ENCODE data around the gene PAIP1. TPM values are rescaled to one million over a fixed set of nuclear protein-coding genes. Genes with fewer than 3 reads are reported as not detected.
A peak's percentile ranks its signal among the peaks of the same experiment; 100 is the strongest.

The PAIP1 gene
- total RNA-seq, 1 donor from 2014 or later = 62.6 TPM

DNA sequence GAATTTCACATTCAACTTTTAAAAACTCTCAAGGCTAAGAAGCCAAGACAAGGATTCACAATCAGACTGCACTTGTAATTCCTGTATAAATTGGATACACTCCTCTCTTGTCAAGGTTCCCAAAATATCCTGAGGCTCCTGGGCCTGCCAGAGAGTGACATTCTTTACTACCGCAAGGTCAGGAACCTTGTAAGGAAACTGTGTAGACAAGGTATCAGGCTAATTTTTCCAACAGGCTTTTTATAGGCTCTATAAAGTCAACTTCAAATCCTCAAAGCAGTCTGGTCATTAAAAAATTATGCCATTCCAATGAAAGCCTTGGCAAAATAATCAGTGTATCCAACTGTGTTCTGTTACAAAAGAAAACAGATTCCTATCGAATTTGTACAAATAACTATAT lies 15.5 kb upstream of the PAIP1 start:
- Histone ChIP-seq H3K27me3 (ENCODE audit: control insufficient read depth in 3 of 3, insufficient read depth in 3 of 3, low read length in 3 of 3) (no peaks in the 10 kb centered on the region), H3K9me3 (ENCODE audit: control insufficient read depth in 3 of 3, low read length in 3 of 3) (no peaks in the 10 kb centered on the region), H3K36me3 (ENCODE audit: control insufficient read depth in 3 of 3, insufficient read depth in 3 of 3, low read length in 3 of 3) (peaks cover 0 to 9% (median 0%) of the 10 kb centered on the region in 3 donors), H3K4me1 (ENCODE audit: control insufficient read depth in 3 of 3, insufficient read depth in 3 of 3, low read length in 3 of 3) (peaks cover 0 to 14% (median 5%) of the 10 kb centered on the region in 3 donors), H3K9ac (ENCODE audit: low read depth in 1 of 3, low read length in 3 of 3) (peak overlapping the region; percentile 4 to 44 (median 18)), H3K27ac (ENCODE audit: low read depth, low read length) (peak overlapping the region; percentile 48), H3K4me3 (ENCODE audit: low read length in 3 of 3) (no peak overlapping the region)

DNA sequence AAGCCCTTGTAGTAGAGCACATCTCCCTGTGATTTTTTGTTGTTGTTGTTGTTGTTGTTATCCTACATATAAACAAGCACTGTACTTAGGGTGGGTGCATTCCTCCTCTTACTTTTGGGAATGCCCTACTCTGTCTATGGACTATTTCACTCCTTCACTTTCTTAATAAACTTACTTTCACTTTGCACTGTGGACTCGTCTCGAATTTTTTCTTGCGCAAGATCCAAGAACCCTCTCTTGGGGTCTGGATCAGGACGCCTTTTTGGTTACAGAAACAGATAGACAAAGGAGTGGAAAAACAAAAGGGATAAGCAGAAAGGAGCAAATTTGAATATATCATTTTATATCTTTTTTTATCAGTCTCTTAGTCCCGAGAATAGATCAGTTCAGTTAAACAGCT lies 14.4 kb upstream of the PAIP1 start:
- H3K9ac ChIP-seq (ENCODE audit: low read depth in 1 of 3, low read length in 3 of 3) = peak overlapping the region in 1 of 3 donors; percentile 24
- H3K27ac ChIP-seq (ENCODE audit: low read depth, low read length) = no peak overlapping the region
- peaks cover 0 to 9% (median 0%) of the 10 kb centered on the region in 3 donors for H3K36me3 ChIP-seq (ENCODE audit: control insufficient read depth in 3 of 3, insufficient read depth in 3 of 3, low read length in 3 of 3)
- no peaks in the 10 kb centered on the region for H3K9me3 ChIP-seq (ENCODE audit: control insufficient read depth in 3 of 3, low read length in 3 of 3)
- H3K4me1 ChIP-seq (ENCODE audit: control insufficient read depth in 3 of 3, insufficient read depth in 3 of 3, low read length in 3 of 3) = peaks cover 0 to 14% (median 5%) of the 10 kb centered on the region in 3 donors
- no peaks in the 10 kb centered on the region for H3K27me3 ChIP-seq (ENCODE audit: control insufficient read depth in 3 of 3, insufficient read depth in 3 of 3, low read length in 3 of 3)
- no peak overlapping the region for H3K4me3 ChIP-seq (ENCODE audit: low read length in 3 of 3)

DNA sequence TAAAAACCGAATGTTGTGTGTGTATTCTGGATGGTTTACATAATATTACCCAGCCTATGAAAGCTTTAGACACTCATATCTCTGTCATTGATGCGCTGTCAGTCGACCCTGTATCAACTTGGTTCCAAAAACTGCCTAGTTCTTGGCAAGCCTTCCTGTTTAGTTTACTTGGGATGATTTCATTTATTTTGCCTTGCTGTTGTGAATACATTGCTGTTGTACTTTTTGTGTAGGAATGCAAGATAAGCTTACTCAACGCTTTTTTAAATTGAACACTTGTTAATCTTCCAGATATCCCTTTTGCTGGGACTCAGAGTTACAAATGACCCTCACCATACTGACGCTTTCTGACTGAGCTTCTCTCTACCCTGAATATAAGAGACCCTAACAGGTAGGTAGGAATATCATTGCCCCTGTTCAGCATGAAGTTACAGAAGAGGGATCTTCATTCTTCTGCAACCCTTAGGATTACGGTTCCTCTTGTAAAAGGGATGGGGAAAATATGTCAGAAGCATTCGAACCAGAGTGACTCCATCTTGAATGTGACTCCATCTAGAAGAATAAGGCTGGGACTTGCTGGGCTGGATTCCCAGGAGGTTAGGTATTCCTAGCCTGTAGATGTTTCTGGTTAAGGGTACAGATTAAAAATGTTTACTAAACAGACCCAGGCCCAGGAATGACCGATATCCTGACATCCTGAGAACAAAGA lies 13.7 kb upstream of the PAIP1 start:
- Histone ChIP-seq H3K4me1 (ENCODE audit: control insufficient read depth in 3 of 3, insufficient read depth in 3 of 3, low read length in 3 of 3) (peaks cover 0 to 14% (median 5%) of the 10 kb centered on the region in 3 donors), H3K27me3 (ENCODE audit: control insufficient read depth in 3 of 3, insufficient read depth in 3 of 3, low read length in 3 of 3) (no peaks in the 10 kb centered on the region), H3K4me3 (ENCODE audit: low read length in 3 of 3) (no peak overlapping the region), H3K9ac (ENCODE audit: low read depth in 1 of 3, low read length in 3 of 3) (no peak overlapping the region), H3K9me3 (ENCODE audit: control insufficient read depth in 3 of 3, low read length in 3 of 3) (no peaks in the 10 kb centered on the region), H3K27ac (ENCODE audit: low read depth, low read length) (no peak overlapping the region), H3K36me3 (ENCODE audit: control insufficient read depth in 3 of 3, insufficient read depth in 3 of 3, low read length in 3 of 3) (peaks cover 0 to 4% (median 0%) of the 10 kb centered on the region in 3 donors)

DNA sequence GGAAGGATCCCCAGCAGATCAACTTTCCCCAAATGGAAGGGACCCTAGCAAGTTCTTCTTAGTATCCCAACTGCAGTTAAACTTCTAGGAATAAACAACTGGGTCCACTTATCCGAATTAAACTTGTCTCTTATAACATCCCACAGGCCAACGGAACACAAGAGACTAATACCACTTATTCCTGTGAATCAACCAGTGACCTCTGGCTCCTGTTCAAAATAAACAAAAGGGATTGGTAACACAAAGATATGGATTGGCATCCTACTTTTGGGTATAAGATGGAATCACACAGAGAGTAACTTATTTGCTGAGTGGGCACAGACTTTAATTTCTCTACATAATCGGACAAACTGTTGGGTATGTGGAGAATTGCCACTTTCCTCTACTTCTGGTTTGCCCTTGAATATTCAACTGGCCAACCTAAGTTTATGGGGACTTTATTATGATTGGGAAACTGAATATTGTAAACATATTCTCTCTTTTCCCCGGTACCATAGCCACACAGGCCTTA lies 12.4 kb upstream of the PAIP1 start:
- no peaks in the 10 kb centered on the region for H3K36me3 ChIP-seq (ENCODE audit: control insufficient read depth in 3 of 3, insufficient read depth in 3 of 3, low read length in 3 of 3)
- no peak overlapping the region for H3K4me3 ChIP-seq (ENCODE audit: low read length in 3 of 3)
- H3K9ac ChIP-seq (ENCODE audit: low read depth in 1 of 3, low read length in 3 of 3) = no peak overlapping the region
- no peaks in the 10 kb centered on the region for H3K27me3 ChIP-seq (ENCODE audit: control insufficient read depth in 3 of 3, insufficient read depth in 3 of 3, low read length in 3 of 3)
- H3K4me1 ChIP-seq (ENCODE audit: control insufficient read depth in 3 of 3, insufficient read depth in 3 of 3, low read length in 3 of 3) = peaks cover 0 to 14% (median 5%) of the 10 kb centered on the region in 3 donors
- H3K27ac ChIP-seq (ENCODE audit: low read depth, low read length) = no peak overlapping the region
- H3K9me3 ChIP-seq (ENCODE audit: control insufficient read depth in 3 of 3, low read length in 3 of 3) = no peaks in the 10 kb centered on the region

DNA sequence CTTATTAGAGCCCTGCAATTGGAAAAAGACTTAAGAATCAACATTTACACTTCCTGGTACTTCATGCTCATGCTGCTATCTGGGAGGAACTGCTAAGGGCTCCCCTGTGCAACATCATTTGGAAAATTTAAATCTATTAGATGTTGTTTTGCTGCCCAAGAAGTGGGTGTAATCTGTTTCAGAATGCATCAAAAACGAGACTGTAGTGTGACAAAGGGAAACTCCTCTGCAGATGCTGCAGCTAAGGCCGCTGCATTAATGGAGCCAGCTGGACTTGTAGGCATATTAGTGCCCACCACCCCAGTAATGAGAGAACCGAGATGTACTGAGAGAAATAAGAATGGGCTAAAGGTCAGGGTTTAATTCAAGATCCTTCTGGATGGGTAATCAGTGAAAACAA lies 11.1 kb upstream of the PAIP1 start:
- no peaks in the 10 kb centered on the region for H3K27me3 ChIP-seq (ENCODE audit: control insufficient read depth in 3 of 3, insufficient read depth in 3 of 3, low read length in 3 of 3)
- H3K4me3 ChIP-seq (ENCODE audit: low read length in 3 of 3) = no peak overlapping the region
- no peaks in the 10 kb centered on the region for H3K9me3 ChIP-seq (ENCODE audit: control insufficient read depth in 3 of 3, low read length in 3 of 3)
- H3K36me3 ChIP-seq (ENCODE audit: control insufficient read depth in 3 of 3, insufficient read depth in 3 of 3, low read length in 3 of 3) = no peaks in the 10 kb centered on the region
- no peak overlapping the region for H3K9ac ChIP-seq (ENCODE audit: low read depth in 1 of 3, low read length in 3 of 3)
- peaks cover 0 to 14% (median 5%) of the 10 kb centered on the region in 3 donors for H3K4me1 ChIP-seq (ENCODE audit: control insufficient read depth in 3 of 3, insufficient read depth in 3 of 3, low read length in 3 of 3)
- H3K27ac ChIP-seq (ENCODE audit: low read depth, low read length) = no peak overlapping the region

DNA sequence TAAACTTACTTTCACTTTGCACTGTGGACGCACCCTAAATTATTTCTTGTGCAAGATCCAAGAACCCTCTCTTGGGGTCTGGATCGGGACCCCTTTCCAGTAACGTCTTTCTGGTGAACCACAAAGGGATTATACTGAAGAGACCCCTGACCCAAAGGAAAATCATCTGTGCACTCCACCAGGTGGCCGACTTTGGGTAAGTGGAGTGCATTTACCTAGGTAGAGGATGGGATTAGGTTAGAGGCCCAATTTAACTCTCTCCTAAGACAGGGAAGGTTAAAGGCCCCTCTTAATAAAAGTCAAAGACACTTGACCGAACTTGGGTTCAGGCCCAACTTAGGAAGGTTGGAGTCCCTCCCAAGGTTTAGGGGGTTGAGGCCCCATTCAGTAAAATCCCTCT lies 8.2 kb upstream of the PAIP1 start:
- no peak overlapping the region for H3K27ac ChIP-seq (ENCODE audit: low read depth, low read length)
- H3K4me3 ChIP-seq (ENCODE audit: low read length in 3 of 3) = no peak overlapping the region
- no peak overlapping the region for H3K9ac ChIP-seq (ENCODE audit: low read depth in 1 of 3, low read length in 3 of 3)
- H3K9me3 ChIP-seq (ENCODE audit: control insufficient read depth in 3 of 3, low read length in 3 of 3) = no peaks in the 10 kb centered on the region
- no peaks in the 10 kb centered on the region for H3K27me3 ChIP-seq (ENCODE audit: control insufficient read depth in 3 of 3, insufficient read depth in 3 of 3, low read length in 3 of 3)
- H3K4me1 ChIP-seq (ENCODE audit: control insufficient read depth in 3 of 3, insufficient read depth in 3 of 3, low read length in 3 of 3) = no peaks in the 10 kb centered on the region
- no peaks in the 10 kb centered on the region for H3K36me3 ChIP-seq (ENCODE audit: control insufficient read depth in 3 of 3, insufficient read depth in 3 of 3, low read length in 3 of 3)

DNA sequence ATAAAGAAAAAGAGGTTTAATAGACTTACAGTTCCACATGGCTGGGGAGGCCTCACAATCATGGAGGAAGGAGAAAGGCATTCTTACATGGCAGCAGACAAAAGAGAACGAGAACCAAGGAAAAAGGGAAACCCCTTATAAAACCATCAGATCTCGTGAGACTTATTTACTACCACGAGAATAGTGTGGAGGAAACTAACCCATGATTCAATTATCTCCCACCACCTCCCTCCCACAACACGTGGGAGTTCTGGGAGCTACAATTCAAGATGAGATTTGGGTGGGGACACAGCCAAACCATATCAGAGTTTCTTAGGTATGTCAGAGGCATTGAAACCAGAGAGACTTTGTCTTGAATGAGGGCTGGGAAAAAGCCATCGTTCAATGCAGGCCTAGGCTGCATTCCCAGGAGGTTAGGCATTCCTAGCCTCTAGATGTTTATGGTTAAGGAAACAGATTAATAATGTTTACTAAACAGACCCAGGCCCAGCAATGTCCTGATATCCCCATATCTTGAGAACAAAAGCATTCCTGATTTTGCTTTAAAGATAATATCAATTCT lies 7.5 kb upstream of the PAIP1 start:
- Histone ChIP-seq H3K9ac (ENCODE audit: low read depth in 1 of 3, low read length in 3 of 3) (no peak overlapping the region), H3K4me1 (ENCODE audit: control insufficient read depth in 3 of 3, insufficient read depth in 3 of 3, low read length in 3 of 3) (no peaks in the 10 kb centered on the region), H3K36me3 (ENCODE audit: control insufficient read depth in 3 of 3, insufficient read depth in 3 of 3, low read length in 3 of 3) (no peaks in the 10 kb centered on the region), H3K27ac (ENCODE audit: low read depth, low read length) (no peak overlapping the region), H3K9me3 (ENCODE audit: control insufficient read depth in 3 of 3, low read length in 3 of 3) (no peaks in the 10 kb centered on the region), H3K27me3 (ENCODE audit: control insufficient read depth in 3 of 3, insufficient read depth in 3 of 3, low read length in 3 of 3) (no peaks in the 10 kb centered on the region), H3K4me3 (ENCODE audit: low read length in 3 of 3) (no peak overlapping the region)

DNA sequence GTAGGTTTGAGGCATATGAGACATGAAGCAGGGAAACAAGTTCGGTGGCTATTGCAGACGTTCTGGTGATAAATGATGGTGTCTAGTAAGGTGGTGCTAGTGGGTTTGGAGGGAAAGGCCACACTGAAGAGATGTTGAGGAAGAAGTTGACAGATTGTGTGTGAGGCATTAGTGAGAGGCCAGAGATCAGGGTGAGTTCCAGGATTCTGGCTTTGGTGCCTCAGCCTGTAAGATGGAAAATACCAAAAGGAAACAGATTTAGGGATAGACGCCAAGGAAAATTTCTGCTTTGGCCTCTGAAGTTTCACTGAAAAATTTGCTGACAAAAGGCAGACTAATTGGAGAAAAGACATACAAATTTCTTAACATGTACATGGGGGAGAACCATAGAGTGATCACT lies 6.4 kb upstream of the PAIP1 start:
- no peaks in the 10 kb centered on the region for H3K4me1 ChIP-seq (ENCODE audit: control insufficient read depth in 3 of 3, insufficient read depth in 3 of 3, low read length in 3 of 3)
- H3K9me3 ChIP-seq (ENCODE audit: control insufficient read depth in 3 of 3, low read length in 3 of 3) = no peaks in the 10 kb centered on the region
- no peaks in the 10 kb centered on the region for H3K36me3 ChIP-seq (ENCODE audit: control insufficient read depth in 3 of 3, insufficient read depth in 3 of 3, low read length in 3 of 3)
- no peak overlapping the region for H3K27ac ChIP-seq (ENCODE audit: low read depth, low read length)
- H3K27me3 ChIP-seq (ENCODE audit: control insufficient read depth in 3 of 3, insufficient read depth in 3 of 3, low read length in 3 of 3) = no peaks in the 10 kb centered on the region
- H3K9ac ChIP-seq (ENCODE audit: low read depth in 1 of 3, low read length in 3 of 3) = no peak overlapping the region
- no peak overlapping the region for H3K4me3 ChIP-seq (ENCODE audit: low read length in 3 of 3)

DNA sequence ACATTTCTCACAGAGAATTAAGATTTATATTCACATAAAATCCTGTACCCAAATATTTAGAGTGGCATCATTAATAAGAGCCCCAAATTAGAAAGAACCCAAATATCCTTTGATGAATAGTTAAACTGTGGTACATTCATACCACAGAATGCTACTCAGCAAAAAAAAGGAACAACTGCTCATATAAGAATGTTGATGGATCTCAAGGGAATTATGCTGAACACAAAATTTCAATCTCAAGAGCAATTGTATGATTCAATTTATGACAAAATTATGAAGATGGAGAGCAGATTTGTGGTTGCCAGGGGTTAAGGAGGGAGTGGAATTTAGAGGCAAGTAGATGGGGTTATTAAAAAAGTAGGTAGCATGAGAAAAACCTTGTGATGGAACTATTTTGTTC lies 4.5 kb upstream of the PAIP1 start:
- Histone ChIP-seq H3K36me3 (ENCODE audit: control insufficient read depth in 3 of 3, insufficient read depth in 3 of 3, low read length in 3 of 3) (no peaks in the 10 kb centered on the region), H3K9ac (ENCODE audit: low read depth in 1 of 3, low read length in 3 of 3) (no peak overlapping the region), H3K4me1 (ENCODE audit: control insufficient read depth in 3 of 3, insufficient read depth in 3 of 3, low read length in 3 of 3) (peaks cover 3 to 4% (median 3%) of the 10 kb centered on the region in 3 donors), H3K9me3 (ENCODE audit: control insufficient read depth in 3 of 3, low read length in 3 of 3) (no peaks in the 10 kb centered on the region), H3K27me3 (ENCODE audit: control insufficient read depth in 3 of 3, insufficient read depth in 3 of 3, low read length in 3 of 3) (no peaks in the 10 kb centered on the region), H3K4me3 (ENCODE audit: low read length in 3 of 3) (no peak overlapping the region), H3K27ac (ENCODE audit: low read depth, low read length) (no peak overlapping the region)

DNA sequence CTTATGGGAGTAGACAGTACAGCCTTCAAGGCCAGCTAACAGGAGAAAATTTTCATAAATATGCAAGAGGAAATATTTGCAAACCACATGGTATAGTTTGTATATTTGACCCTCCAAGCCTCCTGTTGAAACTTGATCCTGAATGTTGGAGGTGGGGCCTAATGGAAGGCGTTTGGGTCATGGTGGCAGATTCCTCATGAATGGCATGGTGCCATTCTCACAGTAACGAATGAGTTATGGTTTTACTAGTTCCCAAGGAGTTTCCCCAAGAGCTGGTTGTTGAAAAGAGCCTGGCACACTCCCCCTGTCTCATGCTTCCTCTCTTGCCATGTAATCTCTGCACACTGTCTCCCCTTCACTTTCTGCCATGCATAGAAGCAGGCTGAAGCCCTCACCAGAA lies 3.3 kb upstream of the PAIP1 start:
- no peaks in the 10 kb centered on the region for H3K9me3 ChIP-seq (ENCODE audit: control insufficient read depth in 3 of 3, low read length in 3 of 3)
- H3K4me3 ChIP-seq (ENCODE audit: low read length in 3 of 3) = no peak overlapping the region
- H3K27ac ChIP-seq (ENCODE audit: low read depth, low read length) = no peak overlapping the region
- H3K36me3 ChIP-seq (ENCODE audit: control insufficient read depth in 3 of 3, insufficient read depth in 3 of 3, low read length in 3 of 3) = no peaks in the 10 kb centered on the region
- no peak overlapping the region for H3K9ac ChIP-seq (ENCODE audit: low read depth in 1 of 3, low read length in 3 of 3)
- H3K27me3 ChIP-seq (ENCODE audit: control insufficient read depth in 3 of 3, insufficient read depth in 3 of 3, low read length in 3 of 3) = no peaks in the 10 kb centered on the region
- H3K4me1 ChIP-seq (ENCODE audit: control insufficient read depth in 3 of 3, insufficient read depth in 3 of 3, low read length in 3 of 3) = peaks cover 4 to 13% (median 9%) of the 10 kb centered on the region in 3 donors
